ENCODE data around the gene CAGE1.

The CAGE1 gene

GRCh38 chr6:7389451-7390225 is at the start of gene CAGE1, which contains the start of gene RIOK1:
Gene CAGE1 (minus strand): TSS chr6:7389742. CDS start chr6:7387173, 2,569 bp downstream.
Gene RIOK1 (plus strand): TSS chr6:7389808. CDS start chr6:7390003, 195 bp downstream.
- ATAC-seq = peak; percentile 95 to 98

- ATAC-seq = no peak
Measured at GRCh38 chr6:7439228-7439627, 49.7 kb upstream of the CAGE1 start.

- no peak for ATAC-seq
Measured at GRCh38 chr6:7438011-7438410, 48.5 kb upstream of the CAGE1 start.

GRCh38 chr6:7434672-7435071 is 45.1 kb upstream of the CAGE1 start:
- ATAC-seq = no peak

- no peak for ATAC-seq
Measured at GRCh38 chr6:7433121-7433617, 43.6 kb upstream of the CAGE1 start.

- ATAC-seq = no peak
Measured at GRCh38 chr6:7432391-7433120, 43.0 kb upstream of the CAGE1 start.

GRCh38 chr6:7431674-7432390 is 42.3 kb upstream of the CAGE1 start:
- no peak for ATAC-seq

GRCh38 chr6:7431313-7431673 is 41.8 kb upstream of the CAGE1 start:
- no peak for ATAC-seq

- ATAC-seq = no peak
Measured at GRCh38 chr6:7426447-7427169, 37.1 kb upstream of the CAGE1 start.

- no peak for ATAC-seq
Measured at GRCh38 chr6:7425808-7426190, 36.3 kb upstream of the CAGE1 start.

- no peak for ATAC-seq
Measured at GRCh38 chr6:7424967-7425807, 35.6 kb upstream of the CAGE1 start.

- ATAC-seq = no peak
Measured at GRCh38 chr6:7424058-7424457, 34.5 kb upstream of the CAGE1 start.

- no peak for ATAC-seq
Measured at GRCh38 chr6:7421066-7421465, 31.5 kb upstream of the CAGE1 start.

- ATAC-seq = no peak
Measured at GRCh38 chr6:7419065-7419464, 29.5 kb upstream of the CAGE1 start.

- ATAC-seq = no peak
Measured at GRCh38 chr6:7418238-7418905, 28.8 kb upstream of the CAGE1 start.

GRCh38 chr6:7417684-7418083 is 28.1 kb upstream of the CAGE1 start:
- no peak for ATAC-seq

- ATAC-seq = no peak
Measured at GRCh38 chr6:7414811-7415210, 25.3 kb upstream of the CAGE1 start.

- no peak for ATAC-seq
Measured at GRCh38 chr6:7413151-7413823, 23.7 kb upstream of the CAGE1 start.

GRCh38 chr6:7411328-7411727 is 21.8 kb upstream of the CAGE1 start:
- ATAC-seq = no peak

GRCh38 chr6:7410851-7411250 is 21.3 kb upstream of the CAGE1 start:
- no peak for ATAC-seq

- ATAC-seq = no peak
Measured at GRCh38 chr6:7409740-7410139, 20.2 kb upstream of the CAGE1 start.

All from activated CD4-positive, CD25-positive, alpha-beta regulatory T cell treated with anti-CD3 and anti-CD28 coated beads, Interleukin-2, amount 50 U/mL, for 24 hours (primary cell).